NB4 (cell line): ENCODE data around the gene RAI1.

Experiments
- MYC ChIP-seq: IDR thresholded peaks from 2 replicates; pipeline ENCODE4 v1.6.1; 2011; ENCODE audit warnings: low read depth, low read length
- TF ChIP-seq, protein P1 (sequence below): IDR thresholded peaks from one replicate; pipeline ENCODE4 v1.5.1; 2012; ENCODE audit warnings: low read depth, low read length

DNA sequence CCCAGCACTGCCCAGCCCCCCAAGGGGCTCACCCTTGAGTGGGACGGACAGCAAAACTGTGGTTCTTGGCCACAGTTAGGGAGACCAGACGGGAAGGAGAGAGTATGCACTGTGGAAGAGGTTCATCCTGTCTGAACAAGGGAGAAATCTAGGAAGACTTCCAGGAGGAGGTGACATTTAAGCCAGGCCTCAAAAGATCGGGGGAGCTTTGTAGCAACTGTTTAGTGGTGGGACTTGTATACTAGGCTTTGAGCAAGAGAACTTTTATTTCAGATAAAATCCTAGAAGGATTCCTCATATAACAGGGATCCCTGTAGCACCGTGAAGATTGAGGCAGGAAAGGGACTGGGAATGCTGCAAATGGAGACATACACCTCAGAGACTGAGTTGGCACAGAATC, 124.8 kb downstream of the RAI1 start:
- no peak for TF ChIP-seq MYC
- TF ChIP-seq, protein P1, sequence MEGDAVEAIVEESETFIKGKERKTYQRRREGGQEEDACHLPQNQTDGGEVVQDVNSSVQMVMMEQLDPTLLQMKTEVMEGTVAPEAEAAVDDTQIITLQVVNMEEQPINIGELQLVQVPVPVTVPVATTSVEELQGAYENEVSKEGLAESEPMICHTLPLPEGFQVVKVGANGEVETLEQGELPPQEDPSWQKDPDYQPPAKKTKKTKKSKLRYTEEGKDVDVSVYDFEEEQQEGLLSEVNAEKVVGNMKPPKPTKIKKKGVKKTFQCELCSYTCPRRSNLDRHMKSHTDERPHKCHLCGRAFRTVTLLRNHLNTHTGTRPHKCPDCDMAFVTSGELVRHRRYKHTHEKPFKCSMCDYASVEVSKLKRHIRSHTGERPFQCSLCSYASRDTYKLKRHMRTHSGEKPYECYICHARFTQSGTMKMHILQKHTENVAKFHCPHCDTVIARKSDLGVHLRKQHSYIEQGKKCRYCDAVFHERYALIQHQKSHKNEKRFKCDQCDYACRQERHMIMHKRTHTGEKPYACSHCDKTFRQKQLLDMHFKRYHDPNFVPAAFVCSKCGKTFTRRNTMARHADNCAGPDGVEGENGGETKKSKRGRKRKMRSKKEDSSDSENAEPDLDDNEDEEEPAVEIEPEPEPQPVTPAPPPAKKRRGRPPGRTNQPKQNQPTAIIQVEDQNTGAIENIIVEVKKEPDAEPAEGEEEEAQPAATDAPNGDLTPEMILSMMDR: no peak
